ENCODE measurements around the gene FAM167B.
A peak's percentile ranks its signal among the peaks of the same experiment; 100 is the strongest.

DNA sequence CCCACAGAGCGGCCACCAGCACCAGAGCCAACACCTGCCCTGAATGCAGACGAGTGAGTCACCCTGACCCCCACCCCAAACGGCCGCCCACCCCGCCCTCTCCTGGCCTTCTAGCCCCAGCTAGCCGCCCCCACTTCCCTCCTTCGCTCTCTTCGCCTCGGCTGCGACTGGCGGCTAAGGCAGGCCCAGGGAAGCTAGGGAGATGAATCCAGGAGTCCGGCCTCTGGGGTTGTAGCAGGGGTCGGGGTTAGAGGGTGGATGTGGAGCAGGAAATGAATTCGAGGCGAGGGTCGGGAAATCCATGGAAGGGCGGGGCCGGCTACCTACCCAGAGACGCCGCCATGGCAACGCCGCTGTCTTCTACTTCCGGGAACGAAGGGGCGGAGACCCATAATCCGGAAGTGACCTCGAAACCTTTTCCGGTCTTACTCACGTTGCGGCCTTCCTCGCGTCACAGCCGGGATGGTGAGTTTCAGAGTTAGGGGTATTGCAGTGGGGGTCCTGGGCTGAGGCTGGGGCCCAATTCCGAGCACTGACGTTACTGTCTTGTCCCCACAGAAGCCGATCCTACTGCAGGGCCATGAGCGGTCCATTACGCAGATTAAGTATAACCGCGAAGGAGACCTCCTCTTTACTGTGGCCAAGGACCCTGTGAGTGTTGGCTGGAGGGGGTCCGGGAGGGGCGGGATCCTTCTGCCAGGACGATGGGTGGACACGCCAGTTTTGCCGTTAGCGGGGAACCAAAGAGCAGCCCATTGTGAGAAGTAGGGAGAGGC, 24.9 kb upstream of the FAM167B start, which contains the start of the genes EIF3I and TMEM234:
- peak; percentile 64; the same call in 1 of the 2 replicates for TF ChIP-seq PHF8 (IDR thresholded peaks at IDR 0.05; ENCODE audit: borderline replicate concordance, low read depth)
- TF ChIP-seq POLR2A (IDR thresholded peaks at IDR 0.05; ENCODE audit: low read length): peak; percentile 53
- TF ChIP-seq, protein P1, sequence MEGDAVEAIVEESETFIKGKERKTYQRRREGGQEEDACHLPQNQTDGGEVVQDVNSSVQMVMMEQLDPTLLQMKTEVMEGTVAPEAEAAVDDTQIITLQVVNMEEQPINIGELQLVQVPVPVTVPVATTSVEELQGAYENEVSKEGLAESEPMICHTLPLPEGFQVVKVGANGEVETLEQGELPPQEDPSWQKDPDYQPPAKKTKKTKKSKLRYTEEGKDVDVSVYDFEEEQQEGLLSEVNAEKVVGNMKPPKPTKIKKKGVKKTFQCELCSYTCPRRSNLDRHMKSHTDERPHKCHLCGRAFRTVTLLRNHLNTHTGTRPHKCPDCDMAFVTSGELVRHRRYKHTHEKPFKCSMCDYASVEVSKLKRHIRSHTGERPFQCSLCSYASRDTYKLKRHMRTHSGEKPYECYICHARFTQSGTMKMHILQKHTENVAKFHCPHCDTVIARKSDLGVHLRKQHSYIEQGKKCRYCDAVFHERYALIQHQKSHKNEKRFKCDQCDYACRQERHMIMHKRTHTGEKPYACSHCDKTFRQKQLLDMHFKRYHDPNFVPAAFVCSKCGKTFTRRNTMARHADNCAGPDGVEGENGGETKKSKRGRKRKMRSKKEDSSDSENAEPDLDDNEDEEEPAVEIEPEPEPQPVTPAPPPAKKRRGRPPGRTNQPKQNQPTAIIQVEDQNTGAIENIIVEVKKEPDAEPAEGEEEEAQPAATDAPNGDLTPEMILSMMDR (IDR thresholded peaks at IDR 0.05): no peak
- TF ChIP-seq NR3C1 (IDR thresholded peaks at IDR 0.05): no peak
- no peak for TF ChIP-seq KDM5A (IDR thresholded peaks at IDR 0.05)
- no peak for TF ChIP-seq SREBF2 (IDR thresholded peaks at IDR 0.05)
- no peak for TF ChIP-seq HDAC2 (IDR thresholded peaks at IDR 0.05)
- TF ChIP-seq JUNB (IDR thresholded peaks at IDR 0.05): no peak
- no peak for TF ChIP-seq ESRRA (IDR thresholded peaks at IDR 0.05; ENCODE audit: borderline replicate concordance, low read length)
- TF ChIP-seq USF2 (IDR thresholded peaks at IDR 0.05): no peak
- no peak for TF ChIP-seq EHMT2 (IDR thresholded peaks at IDR 0.05; ENCODE audit: low read depth)
- no peak for TF ChIP-seq EP300 (IDR thresholded peaks at IDR 0.05)
- no peak for TF ChIP-seq MAFK (IDR thresholded peaks at IDR 0.05; ENCODE audit: partially characterized antibody)
